ENCODE results near the gene AREL1. TPM values are rescaled to one million over a fixed set of nuclear protein-coding genes. Genes with fewer than 3 reads are reported as not detected.

The AREL1 gene
- total and polyA plus RNA-seq, 2 donors (not counting 3 experiments of a cell fraction or from before 2014, with no cell fraction given) = 46.4 to 67.2 TPM

DNA sequence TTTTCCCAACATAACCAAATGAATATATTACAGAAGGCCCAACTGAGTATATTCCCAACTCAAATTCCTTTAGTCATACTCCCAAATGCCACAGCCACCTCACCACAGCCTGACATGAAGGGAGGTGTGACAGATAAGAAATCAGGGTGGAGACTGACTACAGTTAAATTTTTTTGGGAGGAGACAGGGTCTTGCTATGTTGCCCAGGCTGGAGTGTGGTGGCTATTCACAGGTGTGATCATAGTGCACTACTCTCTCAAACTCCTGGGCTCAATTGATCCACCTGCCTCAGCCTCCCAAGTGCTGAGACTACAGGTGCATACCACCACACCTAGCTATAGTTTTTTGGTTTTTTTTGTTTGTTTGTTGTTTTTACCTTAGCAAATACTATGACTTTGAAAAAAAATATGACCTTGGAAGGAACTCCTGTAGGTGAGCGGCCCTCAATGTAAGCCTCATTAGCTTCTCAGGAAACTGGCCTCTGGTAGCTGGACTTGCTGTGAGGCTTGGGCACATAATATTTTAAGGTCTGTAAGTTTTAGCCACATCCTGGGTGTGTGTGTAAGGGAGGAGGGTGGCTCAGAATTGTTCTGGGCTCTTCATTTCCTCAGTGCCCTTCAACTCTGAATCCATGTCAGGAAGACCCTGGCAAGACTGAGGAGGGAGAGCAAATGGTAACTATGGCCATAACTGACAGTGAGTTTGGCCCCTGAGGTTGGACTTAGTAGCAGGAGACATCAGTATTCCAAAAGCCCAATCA lies 61.8 kb downstream of the AREL1 start:
- dilution Hi-C loops (cut with MboI; ENCODE audit: extremely low pct_ligation_motif_present, low sequenced_read_pairs) = no loop called here
- no peak for TF ChIP-seq EZH2 (IDR thresholded peaks at IDR 0.05; ENCODE audit: borderline replicate concordance, low read depth, low read length, severe bottlenecking)
- TF ChIP-seq FOS (IDR thresholded peaks at IDR 0.05; ENCODE audit: borderline replicate concordance, insufficient read depth, low read length) = no peak
- TF ChIP-seq MYC (IDR thresholded peaks at IDR 0.05; ENCODE audit: low read depth, low read length) = no peak
- no peak for TF ChIP-seq POLR2A (IDR thresholded peaks at IDR 0.05; ENCODE audit: low read depth, low read length)
- no peak for TF ChIP-seq JUN (IDR thresholded peaks at IDR 0.05; ENCODE audit: borderline replicate concordance, insufficient read depth, insufficient read length, low read depth)
- no peak for TF ChIP-seq POLR2AphosphoS5 (IDR thresholded peaks at IDR 0.05; ENCODE audit: insufficient read depth, low read depth, low read length)
- TF ChIP-seq, protein P1, sequence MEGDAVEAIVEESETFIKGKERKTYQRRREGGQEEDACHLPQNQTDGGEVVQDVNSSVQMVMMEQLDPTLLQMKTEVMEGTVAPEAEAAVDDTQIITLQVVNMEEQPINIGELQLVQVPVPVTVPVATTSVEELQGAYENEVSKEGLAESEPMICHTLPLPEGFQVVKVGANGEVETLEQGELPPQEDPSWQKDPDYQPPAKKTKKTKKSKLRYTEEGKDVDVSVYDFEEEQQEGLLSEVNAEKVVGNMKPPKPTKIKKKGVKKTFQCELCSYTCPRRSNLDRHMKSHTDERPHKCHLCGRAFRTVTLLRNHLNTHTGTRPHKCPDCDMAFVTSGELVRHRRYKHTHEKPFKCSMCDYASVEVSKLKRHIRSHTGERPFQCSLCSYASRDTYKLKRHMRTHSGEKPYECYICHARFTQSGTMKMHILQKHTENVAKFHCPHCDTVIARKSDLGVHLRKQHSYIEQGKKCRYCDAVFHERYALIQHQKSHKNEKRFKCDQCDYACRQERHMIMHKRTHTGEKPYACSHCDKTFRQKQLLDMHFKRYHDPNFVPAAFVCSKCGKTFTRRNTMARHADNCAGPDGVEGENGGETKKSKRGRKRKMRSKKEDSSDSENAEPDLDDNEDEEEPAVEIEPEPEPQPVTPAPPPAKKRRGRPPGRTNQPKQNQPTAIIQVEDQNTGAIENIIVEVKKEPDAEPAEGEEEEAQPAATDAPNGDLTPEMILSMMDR (IDR thresholded peaks at IDR 0.05; ENCODE audit: extremely low read depth in 1 of 2, insufficient read depth in 1 of 2, low read depth in 1 of 2, low read length in 2 of 2) = no peak
- TF ChIP-seq, protein P2, sequence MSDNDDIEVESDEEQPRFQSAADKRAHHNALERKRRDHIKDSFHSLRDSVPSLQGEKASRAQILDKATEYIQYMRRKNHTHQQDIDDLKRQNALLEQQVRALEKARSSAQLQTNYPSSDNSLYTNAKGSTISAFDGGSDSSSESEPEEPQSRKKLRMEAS (IDR thresholded peaks at IDR 0.05; ENCODE audit: insufficient read depth, insufficient read length) = no peak
- no peak for TF ChIP-seq GATA2 (IDR thresholded peaks at IDR 0.05; ENCODE audit: insufficient read depth, insufficient read length, low read depth, low read length)
- no peak overlapping the region for H3K4me2 ChIP-seq (ENCODE audit: insufficient read depth, low read length)
- H3K4me1 ChIP-seq (ENCODE audit: control insufficient read depth, extremely low read depth, insufficient read depth, low read length) = peaks cover 29% of the 10 kb centered on the region
- peak; percentile 8 for FAIRE-seq
- ChIA-PET POLR2A (no interaction called here), CTCF (interaction anchor here (1.5 to 4.1 kb wide), 3 partner anchors 31 to 62 kb away, joined by 4 to 33 read pairs (median 6); partner anchors contain the start of genes AREL1 and FCF1)
- no peaks in the 10 kb centered on the region for H3K9me1 ChIP-seq (replicated peaks; ENCODE audit: control insufficient read depth, extremely low read depth, insufficient read depth, low read length)
- no peaks in the 10 kb centered on the region for H3K36me3 ChIP-seq (ENCODE audit: control insufficient read depth in 2 of 2, extremely low read depth in 1 of 2, insufficient read depth in 2 of 2, low read length in 2 of 2)
- intact Hi-C loops (cut with micrococcal nuclease) = no loop called here
- no peaks in the 10 kb centered on the region for H3K9me3 ChIP-seq (replicated peaks; ENCODE audit: control insufficient read depth, insufficient read depth, low read length)
- no peaks in the 10 kb centered on the region for H4K20me1 ChIP-seq (replicated peaks; ENCODE audit: control insufficient read depth, extremely low read depth, insufficient read depth, low read length)
- H3K79me2 ChIP-seq (ENCODE audit: control insufficient read depth, insufficient read depth, low read length) = no peaks in the 10 kb centered on the region
- no TSS peak for BruUV-seq (replicated peaks)
- H3K4me3 ChIP-seq (replicated peaks in 1 of 3; ENCODE audit: insufficient read depth in 1 of 3, low read depth in 1 of 3, low read length in 3 of 3) = no peak overlapping the region
- no peak overlapping the region for H3K27ac ChIP-seq (ENCODE audit: insufficient read depth, low read depth, low read length)
- DNase-seq (ENCODE audit: low read depth, low spot score) = no peak
- no peak overlapping the region for H2AFZ ChIP-seq (ENCODE audit: low read depth, low read length)
- no peaks in the 10 kb centered on the region for H3K27me3 ChIP-seq (ENCODE audit: control insufficient read depth in 2 of 2, insufficient read depth in 2 of 2, low read length in 2 of 2)
- no peak overlapping the region for H3K9ac ChIP-seq (replicated peaks; ENCODE audit: extremely low read depth, insufficient read depth, low read length)
